Epidermal melanocyte (primary cell): ENCODE measurements around the gene SHH.
"Not testable (repeated sequence)": the region's sequence is repeated elsewhere in the genome, so short reads cannot be mapped to it uniquely, and the experiment has no call there.

ENCODE experiments used
- DNase-seq: peaks from one replicate; pipeline ENCODE4 v3.0.0; 2011; ENCODE audit warnings: low spot score; ENCODE audit not compliant: insufficient read length

Gene SHH

GRCh38 chr7:155843426-155844018 is 31.3 kb upstream of the SHH start:
- no peak for DNase-seq

DNA sequence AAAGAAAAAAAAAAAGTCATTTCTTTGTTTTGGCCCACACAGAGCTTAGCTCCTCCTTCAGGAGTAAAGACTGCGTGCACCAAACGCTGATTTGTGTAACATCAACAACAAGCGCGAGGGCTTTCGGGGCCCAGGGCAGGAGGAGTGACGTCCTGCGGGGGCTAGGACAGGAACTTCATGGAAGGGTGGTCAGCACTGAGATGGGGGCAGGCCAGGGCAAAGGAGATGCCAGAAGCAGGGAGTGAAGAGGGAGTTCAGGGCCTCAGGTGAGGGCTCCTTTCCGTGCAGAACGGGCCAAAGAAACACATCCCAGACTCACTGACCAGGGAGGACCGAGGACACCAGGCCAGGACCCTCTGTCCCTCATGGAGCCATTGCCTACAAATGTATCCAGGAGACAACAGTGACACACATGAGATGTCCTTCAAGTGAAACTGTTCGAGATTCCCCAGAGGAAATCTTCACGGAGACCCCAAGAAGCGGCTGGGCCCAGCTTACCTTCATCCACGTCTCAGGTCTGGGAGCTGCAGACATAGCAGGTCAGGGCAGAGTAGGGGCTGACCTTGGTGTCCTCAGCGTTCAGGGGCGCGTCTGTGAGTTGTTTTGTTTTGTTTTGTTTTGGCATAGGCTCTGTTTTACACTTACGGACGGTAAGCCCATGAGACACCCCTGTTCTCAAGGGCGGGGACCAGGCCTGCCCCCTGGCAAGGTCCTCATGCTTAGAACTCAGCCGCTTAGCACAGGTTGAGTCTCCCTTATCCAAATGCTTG is 30.4 kb upstream of the SHH start:
- no peak for DNase-seq

GRCh38 chr7:155840909-155841308 is 28.6 kb upstream of the SHH start:
- DNase-seq, result no peak

- DNase-seq, result no peak
These were observed 28.1 kb upstream of the SHH start for GRCh38 chr7:155840262-155840885.

- DNase-seq, result no peak
These were observed 27.2 kb upstream of the SHH start for GRCh38 chr7:155839461-155839860.

- not testable (repeated sequence) for DNase-seq
These were observed 26.0 kb upstream of the SHH start for GRCh38 chr7:155838312-155838711.

GRCh38 chr7:155837126-155837479 is 24.8 kb upstream of the SHH start:
- DNase-seq, result no peak

DNA sequence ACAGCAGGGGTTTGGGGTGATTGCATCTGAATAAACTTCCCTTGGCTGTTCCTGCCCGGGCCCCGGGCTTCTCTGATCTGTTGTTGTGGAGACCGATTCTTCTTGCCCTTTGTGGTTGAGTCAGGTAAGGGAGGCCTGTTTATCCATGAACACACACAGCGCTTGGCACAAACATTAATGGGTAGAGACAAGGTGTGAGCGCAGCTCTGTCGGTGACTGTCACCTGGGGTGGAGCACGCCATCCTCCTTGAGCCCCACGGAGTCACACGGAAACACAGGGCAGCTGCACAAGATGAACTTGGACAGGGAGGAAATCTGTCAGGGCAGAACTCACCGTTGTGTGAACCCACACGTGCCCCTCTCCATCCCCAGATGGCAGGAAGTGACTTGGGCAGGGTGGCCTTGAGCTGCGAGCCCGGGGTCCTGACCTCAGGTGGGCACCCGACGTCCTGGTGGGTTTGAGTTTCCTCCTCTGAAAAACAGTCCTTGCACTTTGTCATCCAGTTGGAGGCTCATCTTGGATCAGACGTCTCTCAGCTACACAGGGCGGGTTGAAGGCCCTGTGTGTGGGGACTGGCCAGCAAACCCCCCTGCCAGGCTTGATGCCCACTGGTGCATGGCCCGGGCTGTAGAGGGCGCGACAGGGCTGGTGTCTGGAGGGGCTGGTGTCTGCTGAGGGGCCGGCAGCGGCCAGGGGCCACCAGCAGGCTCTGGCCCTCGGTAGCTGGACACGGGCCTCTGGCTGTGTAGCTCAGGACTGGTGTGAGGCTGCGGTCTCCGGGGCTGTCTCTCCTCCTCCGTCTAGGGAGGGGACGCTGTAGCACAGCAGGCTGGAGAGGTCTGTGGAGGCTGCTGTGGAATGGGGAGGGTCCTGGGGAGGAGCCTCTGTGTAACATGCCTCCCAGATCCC is 24.2 kb upstream of the SHH start:
- DNase-seq, result no peak

- no peak for DNase-seq
These were observed 23.4 kb upstream of the SHH start for GRCh38 chr7:155835446-155836215.

GRCh38 chr7:155834486-155835048 is 22.3 kb upstream of the SHH start:
- no peak for DNase-seq

GRCh38 chr7:155833651-155834050 is 21.4 kb upstream of the SHH start:
- no peak for DNase-seq

DNA sequence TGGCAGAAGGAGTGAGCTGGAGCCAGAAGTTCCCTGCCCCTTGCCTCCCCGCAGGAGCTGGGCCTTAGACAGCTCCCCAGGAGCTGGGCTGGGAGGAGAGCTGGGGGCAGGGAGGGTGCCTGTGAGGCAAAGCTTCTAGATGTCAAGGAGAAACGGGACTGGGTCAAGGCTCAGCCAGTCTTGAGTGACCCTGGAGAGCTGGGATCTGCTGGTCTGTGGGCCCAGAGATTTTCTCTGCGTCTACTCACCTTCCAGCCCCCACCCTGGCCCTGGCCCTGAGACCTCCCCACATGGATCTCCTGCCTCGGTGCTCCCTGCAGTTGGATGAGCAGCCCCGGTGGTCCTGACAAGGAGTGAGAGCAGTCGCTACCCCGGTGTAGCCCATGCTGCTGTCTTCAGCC is 20.3 kb upstream of the SHH start:
- DNase-seq, result no peak

DNA sequence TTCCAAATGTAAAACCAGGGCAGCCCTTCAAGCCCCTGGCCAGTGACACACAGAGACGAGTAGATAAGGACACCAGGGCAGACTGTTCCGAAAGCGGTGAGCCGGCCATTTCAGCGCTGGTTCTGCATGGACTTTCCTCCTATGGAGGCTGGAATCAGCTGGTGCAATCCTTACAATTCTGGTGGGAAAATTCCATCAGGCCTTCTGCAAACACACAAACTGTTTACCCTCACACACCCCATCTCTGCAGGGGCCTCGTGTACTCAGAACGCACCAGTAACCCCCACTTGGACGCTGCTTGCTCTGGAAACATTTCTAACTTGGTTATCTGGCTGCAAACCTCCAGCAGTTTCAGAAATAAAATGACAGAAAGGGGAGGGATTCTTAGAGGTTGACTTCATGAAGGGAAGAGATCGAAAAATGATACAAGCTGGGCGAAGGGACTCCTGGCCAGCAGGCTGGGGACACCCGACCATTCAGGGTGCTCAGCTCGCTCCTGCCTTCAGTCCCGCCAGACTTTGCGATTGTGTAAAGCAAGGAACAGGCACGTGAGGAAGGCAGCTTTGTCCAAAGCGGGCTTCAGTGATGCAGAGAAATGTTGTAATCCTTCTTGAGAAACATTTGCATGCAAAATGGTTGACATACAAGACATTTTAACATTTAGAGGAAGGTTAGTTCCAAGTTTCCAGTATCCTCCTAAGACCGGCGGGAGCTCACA is 19.7 kb upstream of the SHH start:
- no peak for DNase-seq

- no peak for DNase-seq
These were observed 18.9 kb upstream of the SHH start for GRCh38 chr7:155830961-155831806.

- no peak for DNase-seq
These were observed 17.7 kb upstream of the SHH start for GRCh38 chr7:155829796-155830470.

DNA sequence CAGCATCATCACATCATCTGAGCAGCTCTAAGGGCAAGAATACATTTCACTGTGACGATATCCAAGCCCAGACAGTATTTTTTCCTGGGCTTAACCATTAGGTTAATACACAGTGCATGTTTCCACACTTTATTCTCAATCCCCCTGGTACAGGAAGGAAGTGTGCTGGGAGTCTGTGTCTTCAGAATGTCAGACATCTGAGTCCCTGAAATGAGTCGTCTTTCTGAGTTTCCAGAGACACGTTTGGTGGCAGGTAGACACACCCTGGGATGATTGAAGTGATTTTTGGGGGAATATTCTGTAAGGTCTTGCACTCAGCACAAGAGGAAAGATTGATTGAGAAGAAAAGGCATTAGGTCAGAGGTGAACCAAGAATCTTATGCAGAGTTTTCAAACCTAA is 13.1 kb upstream of the SHH start:
- no peak for DNase-seq

GRCh38 chr7:155824227-155824886 is 12.1 kb upstream of the SHH start:
- DNase-seq, result no peak

DNA sequence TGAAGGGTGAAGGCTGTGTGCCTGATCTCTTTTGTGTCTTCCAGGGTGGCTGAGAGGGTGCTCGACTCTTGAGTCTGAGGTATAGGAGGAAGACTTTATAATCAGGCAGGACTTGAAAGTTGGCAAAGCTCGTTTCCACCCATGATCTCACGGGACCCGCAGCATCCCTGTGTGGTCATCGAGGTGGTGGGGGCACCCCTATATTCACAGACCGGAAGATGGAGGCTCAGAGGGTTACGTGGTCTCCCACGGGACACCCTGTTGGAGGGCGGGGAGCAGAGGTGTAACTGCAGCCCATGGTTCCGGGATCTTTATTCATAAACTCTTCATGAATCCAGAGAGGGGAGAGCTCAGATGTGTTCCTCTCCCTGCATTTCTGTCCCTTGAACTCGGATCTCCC is 9.6 kb upstream of the SHH start:
- DNase-seq, result no peak
